Measurements from ENCODE around the gene CRYBG2.

GRCh38 chr1:26363549-26364448, 9.9 kb upstream of the CRYBG2 start:
- TF ChIP-seq CTCF (IDR thresholded peaks at IDR 0.05 in 4 of 5, conservative IDR thresholded peaks at IDR 0.05 in 1 of 5) = peak; percentile 55 to 85 (median 76)
- TF ChIP-seq POLR2A (IDR thresholded peaks at IDR 0.05) = no peak

Data from gastrocnemius medialis (tissue), 4 donors.